Measurements from ENCODE around the gene SLC36A1.
"Not testable (repeated sequence)": the region's sequence is repeated elsewhere in the genome, so short reads cannot be mapped to it uniquely, and the experiment has no call there.

Gene SLC36A1

DNA sequence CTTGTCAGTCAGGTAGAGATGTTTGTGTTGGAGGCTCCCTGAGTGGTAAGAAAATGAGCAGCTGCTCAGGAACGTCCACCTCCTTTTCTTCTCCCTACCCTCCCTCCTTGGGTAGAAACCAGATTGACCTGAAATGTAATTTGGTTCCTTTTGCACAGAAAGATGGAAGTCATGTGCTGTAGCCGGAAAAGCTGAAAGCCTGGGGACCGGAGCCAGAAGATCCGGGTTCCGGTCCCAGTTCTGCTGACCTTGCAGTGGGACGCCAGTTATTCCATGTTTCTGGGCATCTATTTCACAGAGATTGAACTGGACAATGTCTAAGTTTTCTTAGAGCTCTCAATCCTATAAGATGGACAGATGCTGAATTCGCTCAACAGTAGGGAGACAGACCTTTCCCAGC is 40.1 kb downstream of the SLC36A1 start:
- DNase-seq: no peak

DNA sequence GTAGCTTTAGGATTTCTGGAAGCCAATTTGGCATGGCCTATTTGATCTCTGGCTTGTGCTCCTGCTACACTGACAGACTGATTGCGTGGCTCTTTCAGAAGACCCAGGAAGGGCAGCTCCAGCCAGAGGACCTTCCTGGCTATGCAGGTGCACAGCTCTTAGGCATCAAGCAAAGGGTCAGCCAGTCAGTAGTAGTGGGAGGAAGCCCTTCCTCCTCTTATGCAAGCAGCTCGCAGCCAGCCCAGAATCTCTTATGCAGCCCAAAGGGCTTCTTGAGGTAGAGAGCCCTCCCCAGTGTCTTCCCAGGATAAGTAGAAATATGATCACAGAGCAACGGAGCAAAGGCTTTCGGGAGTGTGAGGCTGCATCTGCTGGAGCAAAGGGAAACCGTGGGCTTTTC is 43.2 kb downstream of the SLC36A1 start:
- DNase-seq: no peak

GRCh38 chr5:151491062-151491461 is 43.7 kb downstream of the SLC36A1 start:
- DNase-seq: no peak

- no peak for DNase-seq
Observed at GRCh38 chr5:151492729-151493128, 45.3 kb downstream of the SLC36A1 start.

DNA sequence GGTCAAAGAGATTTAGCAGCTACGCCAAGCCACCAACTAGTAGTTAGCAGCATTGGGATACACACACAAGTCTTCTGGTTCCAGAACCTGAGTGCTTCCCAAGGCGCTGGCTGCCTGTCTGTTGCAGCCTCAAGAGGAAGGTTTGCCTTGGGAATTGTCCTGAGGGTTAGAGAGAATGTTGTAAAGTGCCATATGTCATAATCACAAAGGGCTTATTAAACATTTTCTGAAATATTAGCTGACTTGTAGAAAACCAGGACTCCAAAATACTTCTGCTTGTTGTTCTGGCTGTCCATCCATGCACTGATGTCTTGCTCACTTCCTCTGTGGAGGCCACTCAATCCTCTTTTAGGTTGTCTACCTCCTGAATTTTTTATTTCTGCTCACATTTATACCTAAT is 46.3 kb downstream of the SLC36A1 start:
- DNase-seq: no peak

GRCh38 chr5:151495320-151495719 is 47.9 kb downstream of the SLC36A1 start:
- DNase-seq: no peak

- no peak for DNase-seq
Observed at GRCh38 chr5:151496041-151496484, 48.7 kb downstream of the SLC36A1 start.

GRCh38 chr5:151497391-151498002 is 50.1 kb downstream of the SLC36A1 start:
- no peak for DNase-seq

GRCh38 chr5:151498395-151499155 is 51.2 kb downstream of the SLC36A1 start:
- no peak for DNase-seq

- DNase-seq: no peak
Observed at GRCh38 chr5:151499501-151500035, 52.2 kb downstream of the SLC36A1 start.

DNA sequence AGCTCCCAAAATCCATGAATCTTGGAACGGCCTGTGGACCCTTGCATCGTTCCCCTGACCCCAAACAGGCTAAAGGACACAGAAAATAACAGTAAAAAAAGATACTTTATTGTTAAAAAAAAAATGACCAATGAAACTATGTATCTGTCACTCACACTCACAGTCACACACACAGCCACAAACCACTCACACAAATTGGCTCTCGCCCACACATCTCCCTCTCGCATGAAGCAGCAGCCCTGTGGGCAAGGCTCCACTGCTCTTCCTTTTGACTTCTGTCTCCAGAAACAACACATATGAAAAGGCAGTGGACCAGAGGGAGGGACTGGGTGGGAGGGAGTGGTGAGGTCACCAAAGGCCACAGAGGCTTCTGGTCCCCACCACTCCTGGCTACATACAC is 56.6 kb downstream of the SLC36A1 start:
- no peak for DNase-seq

- DNase-seq: not testable (repeated sequence)
Observed at GRCh38 chr5:151508308-151508707, 60.9 kb downstream of the SLC36A1 start.

DNA sequence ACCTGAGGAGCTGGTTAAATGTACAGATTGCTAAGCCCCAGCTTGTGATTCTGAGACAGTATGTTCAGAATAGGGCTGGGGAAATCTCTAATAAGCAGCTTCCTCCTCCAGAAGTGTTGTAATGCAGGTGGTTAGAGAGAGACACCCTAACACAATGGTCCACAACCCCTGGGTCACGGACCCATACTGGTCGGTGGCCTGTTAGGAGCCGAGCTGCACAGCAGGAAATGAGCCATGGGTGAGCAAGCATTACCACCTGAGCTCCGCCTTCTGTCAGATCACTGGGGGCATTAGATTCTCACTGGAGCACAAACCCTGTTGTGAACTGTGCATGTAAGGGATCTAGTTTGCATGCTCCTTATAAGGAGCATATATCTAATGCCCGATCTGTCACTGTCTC is 61.8 kb downstream of the SLC36A1 start:
- DNase-seq: no peak

- DNase-seq: no peak
Observed at GRCh38 chr5:151509836-151510235, 62.4 kb downstream of the SLC36A1 start.

DNA sequence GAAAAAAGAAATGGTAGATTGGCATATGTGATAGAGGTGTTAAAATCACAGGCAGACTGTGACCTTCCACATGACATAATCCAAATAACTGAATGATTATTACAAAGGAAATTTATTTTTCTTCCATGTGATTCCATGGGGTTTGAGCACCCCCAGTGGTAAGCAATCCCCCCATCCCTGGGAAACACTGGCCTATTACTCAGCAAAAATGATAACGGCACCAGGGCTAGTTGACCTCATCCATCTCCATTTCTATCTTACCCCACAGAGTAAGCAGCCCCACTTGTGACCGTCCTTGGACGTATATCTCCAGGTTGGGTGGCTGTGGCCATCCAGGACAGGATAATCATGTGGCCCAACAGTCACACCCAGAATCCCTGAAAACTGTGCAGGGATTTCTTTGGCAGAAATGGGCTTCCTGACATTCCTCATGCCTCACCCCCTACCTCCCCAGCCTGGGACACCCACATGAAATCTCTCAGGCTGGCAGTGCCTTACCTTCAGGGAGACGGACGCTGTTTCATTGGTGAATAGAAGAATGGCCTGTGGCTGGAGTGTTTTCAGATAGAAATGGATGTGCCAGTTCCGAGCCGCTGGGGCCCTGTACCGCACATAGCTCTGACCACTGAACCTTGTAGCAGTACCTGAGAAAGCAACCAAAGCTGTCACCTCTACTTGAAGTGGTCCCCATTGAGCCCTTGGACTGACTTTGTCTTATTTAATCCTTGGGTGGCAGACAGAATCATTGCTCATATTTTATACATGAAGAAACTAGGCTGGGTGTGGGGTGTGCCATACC is 69.9 kb downstream of the SLC36A1 start:
- no peak for DNase-seq

DNA sequence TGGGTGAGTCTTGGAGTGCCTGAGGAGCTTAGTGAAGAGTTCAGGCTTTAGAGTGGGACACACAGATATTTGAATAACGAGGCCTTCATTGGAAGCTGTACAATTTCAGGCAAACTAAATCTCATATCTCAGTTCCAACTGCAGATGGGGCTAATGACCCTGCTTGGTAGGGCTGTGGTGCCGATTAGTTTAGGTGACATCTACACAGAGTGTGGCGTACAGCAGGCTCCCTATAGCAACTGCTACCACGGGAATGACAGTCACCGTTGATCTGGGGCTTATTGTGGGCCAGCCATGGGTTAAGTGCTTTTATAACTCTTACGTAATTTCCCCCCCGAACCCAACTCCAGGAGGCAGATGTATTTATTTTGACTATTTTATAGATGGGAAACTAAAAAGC is 72.9 kb downstream of the SLC36A1 start:
- no peak for DNase-seq

- DNase-seq: no peak
Observed at GRCh38 chr5:151522226-151522625, 74.8 kb downstream of the SLC36A1 start.

GRCh38 chr5:151523335-151523734 is 75.9 kb downstream of the SLC36A1 start:
- DNase-seq: no peak

- no peak for DNase-seq
Observed at GRCh38 chr5:151528153-151528552, 80.8 kb downstream of the SLC36A1 start.

GRCh38 chr5:151528996-151529395 is 81.6 kb downstream of the SLC36A1 start:
- no peak for DNase-seq

DNA sequence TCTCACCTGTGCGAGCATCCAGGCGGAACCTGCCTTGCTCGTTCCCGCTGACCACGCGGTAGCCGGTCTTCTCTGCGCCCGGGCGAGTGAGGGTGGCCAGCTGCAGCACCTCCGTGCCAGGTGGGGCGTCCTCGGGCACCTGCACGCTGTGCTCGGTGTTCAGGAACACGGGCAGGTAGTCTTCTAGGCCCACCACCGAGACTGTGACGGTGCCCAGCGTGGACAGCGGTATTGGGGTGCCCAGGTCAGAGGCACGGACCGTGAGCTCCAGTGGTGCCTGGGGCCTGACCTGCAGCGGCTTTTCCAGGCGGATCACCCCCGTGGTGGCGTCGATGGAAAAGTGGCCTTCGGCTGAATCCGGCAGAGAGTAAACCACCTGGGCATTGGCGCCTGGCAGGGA is 84.2 kb downstream of the SLC36A1 start:
- DNase-seq: no peak

DNA sequence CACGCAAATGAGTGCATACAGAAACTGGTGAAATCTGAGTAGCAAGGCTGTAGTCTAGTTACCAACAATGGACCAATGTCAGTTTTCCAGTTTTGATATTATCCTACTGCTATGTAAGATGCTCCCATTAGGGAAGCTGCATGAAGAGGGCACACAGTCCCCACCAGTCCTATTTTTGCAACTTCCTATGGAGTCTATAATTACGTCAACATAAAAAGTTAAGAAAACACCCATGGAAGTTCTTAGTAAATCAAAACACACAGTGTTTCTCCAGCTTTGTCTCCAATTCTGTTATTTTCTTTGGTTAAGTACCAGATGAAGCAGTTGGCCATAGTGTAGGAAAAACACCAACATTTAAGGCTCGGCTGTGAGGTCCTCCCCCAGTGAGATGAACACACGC is 85.0 kb downstream of the SLC36A1 start:
- DNase-seq: no peak

- DNase-seq: no peak
Observed at GRCh38 chr5:151534350-151534749, 86.9 kb downstream of the SLC36A1 start.

DNA sequence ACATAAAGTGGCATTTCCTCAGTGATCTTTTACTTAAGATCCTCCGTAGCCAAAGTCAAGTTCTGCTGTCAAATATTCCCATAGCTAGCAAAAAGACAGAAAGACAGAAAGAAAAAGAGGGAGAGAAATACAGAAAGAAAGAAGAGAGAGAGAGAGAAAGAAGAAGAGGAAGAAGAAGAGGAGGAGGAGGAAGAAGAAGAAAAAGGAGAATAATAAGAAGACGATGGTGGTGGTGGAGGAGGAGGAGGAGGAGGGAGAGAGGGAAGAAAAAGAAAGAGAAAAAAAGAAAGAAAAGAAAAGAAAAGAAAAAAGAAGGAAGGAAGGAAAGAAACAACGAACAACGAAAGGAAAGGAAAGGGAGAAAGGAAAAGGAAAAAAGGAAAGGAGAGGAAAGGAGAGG is 89.6 kb downstream of the SLC36A1 start:
- no peak for DNase-seq
